HG03139 (cell line): ENCODE measurements around the gene COX19.

ENCODE experiments used
- ATAC-seq: cut with Tn5 transposase; IDR thresholded peaks from one replicate; pipeline ENCODE4 v1.9.1; 2021; ENCODE audit not compliant: unreplicated experiment

The COX19 gene

DNA sequence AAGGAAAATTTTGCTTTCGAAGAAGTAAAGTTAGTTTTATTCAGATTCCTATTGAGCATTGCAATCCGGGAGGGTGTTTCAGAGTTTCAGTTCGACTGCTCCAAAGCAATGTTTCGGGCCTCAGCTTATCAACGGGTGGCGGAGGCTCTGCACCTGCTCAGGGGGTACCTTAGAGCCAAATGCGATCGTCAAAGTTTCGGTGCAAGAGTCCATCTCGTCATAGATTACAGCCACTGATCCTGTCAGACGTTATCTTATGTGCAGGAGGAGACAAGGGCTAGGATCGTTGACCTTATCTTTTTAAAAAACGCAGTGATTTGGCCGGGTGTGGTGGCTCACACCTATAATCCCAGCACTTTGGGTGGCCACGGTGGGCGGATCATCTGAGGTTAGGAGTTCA, 3.8 kb upstream of the COX19 start:
- ATAC-seq, result no peak

GRCh38 chr7:978416-979091, 3.2 kb upstream of the COX19 start:
- ATAC-seq, result no peak

DNA sequence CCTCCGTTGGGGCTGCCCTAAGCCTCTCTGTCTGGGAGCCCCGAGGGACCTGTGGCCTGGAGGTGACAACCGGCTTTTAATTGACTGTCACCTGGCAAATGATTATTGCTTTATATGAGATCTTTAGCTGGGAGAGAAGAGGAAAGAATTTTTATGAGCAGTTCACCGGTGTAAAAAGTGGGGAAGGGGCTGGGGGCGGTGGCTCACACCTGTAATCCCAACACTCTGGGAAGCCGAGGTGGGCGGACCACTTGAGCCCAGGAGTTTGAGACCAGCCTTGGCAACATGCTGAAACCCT, 2.6 kb upstream of the COX19 start:
- no peak for ATAC-seq

DNA sequence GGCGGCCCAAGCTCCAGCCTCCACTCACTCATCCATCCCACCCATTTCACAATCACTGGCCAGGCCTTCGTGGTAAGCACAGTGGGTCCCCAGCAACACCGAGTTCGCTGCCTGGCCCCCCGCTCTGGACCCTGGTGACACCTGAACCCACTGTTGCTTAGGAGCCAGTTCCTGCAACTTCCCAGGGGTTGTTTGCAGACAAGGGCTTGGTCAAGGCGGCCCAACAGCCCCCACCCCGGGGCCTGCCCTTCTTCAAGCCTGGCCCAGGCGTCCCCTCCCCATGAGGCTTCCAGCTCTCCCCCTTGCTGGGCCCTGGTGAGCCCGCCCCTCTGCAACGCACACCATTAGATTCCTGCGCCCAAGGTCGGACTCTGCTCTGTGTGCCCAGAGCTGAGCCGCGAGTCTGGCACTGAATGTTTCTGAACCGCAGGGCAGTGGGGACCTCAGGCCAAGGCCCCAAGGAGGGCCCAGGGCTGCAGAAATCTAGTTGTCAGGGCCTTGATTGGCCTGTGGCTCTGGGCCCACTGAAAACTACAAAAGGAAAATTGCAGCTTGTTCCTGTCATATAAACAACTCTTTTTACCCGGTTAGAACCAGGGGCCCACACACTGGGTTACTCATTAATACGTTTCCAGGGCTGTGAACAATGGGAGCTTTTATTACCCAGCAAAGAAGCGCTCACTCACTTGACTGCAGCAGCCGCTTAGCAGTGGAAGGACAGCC, 2.1 kb upstream of the COX19 start:
- no peak for ATAC-seq

GRCh38 chr7:976901-977325, 1.6 kb upstream of the COX19 start:
- ATAC-seq, result no peak

- ATAC-seq, result no peak
These were observed 539 bp upstream of the COX19 start for GRCh38 chr7:975702-976473.

- ATAC-seq, result no peak
These were observed 1.2 kb downstream of the COX19 start for GRCh38 chr7:974172-974571.

DNA sequence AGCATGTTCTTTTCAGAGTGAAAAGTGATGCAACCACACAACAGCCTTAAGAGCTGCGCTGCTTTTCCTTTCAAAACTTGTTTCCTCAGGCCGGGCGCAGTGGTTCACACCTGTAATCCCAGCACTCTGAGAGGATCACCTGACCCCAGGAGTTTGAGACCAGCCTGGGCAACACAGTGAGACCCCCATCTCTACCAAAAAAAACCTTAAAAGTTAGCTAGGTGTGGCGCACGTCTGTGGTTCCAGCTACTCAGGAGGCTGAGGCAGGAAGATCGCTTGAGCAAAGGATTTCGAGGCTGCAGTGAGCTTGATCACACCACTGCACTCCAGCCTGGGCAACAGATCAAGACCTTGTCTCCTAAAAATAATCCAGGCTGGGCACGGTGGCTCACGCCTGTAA, 2.0 kb downstream of the COX19 start:
- ATAC-seq, result no peak

- ATAC-seq, result no peak
These were observed 2.6 kb downstream of the COX19 start for GRCh38 chr7:972676-973309.

GRCh38 chr7:972110-972509, 3.2 kb downstream of the COX19 start:
- no peak for ATAC-seq

DNA sequence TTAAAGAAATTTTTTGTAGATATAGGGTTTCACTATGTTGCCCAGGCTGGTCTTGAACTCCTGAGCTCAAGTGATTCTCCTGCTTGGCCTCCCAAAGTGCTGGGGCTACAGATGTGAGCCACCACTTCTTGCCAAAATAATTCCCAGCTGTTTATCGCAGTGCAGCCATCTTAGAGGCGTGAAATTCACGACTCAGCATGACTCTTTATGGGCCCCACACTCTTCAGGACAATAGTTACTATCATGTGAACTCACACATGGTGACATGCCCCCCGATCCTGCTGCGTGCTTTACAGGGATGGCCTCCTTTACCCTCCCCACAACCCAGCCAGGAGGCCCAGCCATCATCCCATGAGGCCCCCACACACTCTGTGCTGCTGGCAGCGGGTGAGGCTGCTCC, 4.6 kb downstream of the COX19 start:
- no peak for ATAC-seq

DNA sequence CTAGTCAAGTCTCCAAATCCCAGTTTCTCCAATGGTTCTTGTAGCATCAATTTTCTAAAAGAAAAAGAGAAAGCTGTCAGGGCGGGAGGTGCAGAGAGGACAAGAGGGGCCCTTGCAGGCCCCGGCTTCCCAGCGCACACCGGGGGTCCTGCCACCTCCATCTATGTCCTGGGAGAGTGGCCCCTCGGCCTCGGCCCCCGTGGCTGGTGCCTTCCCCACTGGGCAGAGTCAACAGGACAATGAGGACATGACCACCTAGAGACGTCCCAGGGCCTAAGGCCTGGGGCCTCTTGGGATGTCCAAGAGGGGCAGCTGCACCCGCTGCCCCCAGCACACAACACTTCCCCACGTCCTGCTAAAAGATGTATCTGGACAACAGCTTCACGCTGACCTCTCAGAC, 5.9 kb downstream of the COX19 start:
- ATAC-seq, result no peak

- no peak for ATAC-seq
These were observed 6.9 kb downstream of the COX19 start for GRCh38 chr7:968205-969105.

- ATAC-seq, result no peak
These were observed 7.8 kb downstream of the COX19 start for GRCh38 chr7:967361-968082.

DNA sequence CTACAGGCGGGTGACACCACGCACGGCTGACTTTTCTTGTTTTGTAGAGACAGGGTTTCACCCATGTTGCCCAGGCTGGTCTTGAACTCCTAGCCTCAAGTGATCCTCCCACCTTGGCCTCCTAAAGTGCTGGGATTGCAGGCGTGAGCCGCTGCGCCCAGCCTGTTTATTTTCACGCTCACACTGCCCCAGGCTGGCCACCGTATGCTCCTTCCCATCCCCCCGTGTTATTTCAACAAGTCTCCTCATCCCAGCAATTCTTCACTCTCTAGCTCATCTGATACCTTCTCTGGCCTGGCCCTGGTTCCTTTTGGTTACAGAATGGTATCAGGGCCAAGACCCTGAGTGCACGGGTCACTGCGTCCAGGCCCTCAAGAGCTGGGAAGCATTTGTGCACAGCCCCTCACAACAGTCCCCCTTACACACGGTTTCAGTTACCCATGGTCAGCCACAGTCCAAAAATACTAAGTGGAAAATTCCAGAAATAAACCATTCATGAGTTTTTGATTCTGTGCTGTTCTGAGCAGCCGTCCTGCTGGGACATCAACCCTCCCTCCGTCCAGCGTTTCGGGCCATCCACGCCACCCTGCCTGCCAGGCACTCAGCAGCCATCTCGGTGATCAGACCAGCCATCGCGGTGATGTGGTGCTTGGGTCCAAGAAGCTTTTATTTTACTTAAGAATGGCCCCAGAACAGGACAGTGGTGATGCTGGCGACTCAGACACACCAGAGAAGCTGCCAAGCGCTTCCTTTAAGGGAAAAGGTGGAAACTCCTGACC, 8.9 kb downstream of the COX19 start:
- no peak for ATAC-seq

- no peak for ATAC-seq
These were observed 10.7 kb downstream of the COX19 start for GRCh38 chr7:964401-965231.

DNA sequence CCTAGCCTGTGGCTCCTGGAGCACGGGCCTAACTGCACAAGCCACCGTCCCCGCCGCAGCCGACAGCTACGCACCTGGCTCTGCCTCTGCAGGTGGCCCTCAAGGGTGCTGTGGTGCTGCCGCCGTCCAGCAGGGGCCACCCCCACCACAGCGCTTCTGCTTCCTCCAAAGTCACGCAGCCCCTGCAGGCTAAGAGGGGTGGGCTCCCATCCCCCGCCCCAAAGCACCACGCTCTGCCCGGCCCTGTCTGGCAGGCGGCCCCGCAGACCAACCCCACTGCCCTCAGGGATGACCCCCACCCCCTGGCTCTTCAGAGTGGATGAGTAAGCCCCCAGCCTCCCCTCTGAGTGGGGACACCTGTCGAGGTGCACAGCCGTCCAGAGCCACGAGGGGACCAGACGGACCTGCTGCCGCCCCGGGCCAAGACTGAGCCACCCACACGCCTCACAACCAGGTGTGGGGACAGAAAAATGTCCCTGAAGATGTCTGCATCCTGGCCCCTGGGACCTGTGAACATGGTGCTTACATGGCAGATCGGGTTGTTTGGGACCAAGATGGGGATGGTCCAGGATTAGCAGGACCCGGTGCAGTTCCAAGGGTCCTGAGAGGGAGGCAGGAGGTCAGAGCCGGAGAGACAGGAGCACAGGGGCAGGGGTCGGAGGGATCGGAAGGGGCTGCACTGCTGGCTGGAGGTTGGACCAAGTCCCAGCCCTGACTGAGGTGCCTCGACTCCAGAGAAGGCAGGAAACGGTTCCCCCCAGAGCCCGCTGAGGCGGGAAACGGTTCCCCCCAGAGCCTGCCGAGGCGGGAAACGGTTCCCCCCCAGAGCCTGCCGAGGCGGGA, 11.9 kb downstream of the COX19 start:
- no peak for ATAC-seq
